KOPT-K1 (cell line): ENCODE results near the gene ARHGEF37.
"Not testable (repeated sequence)": the region's sequence is repeated elsewhere in the genome, so short reads cannot be mapped to it uniquely, and the experiment has no call there.

Experiments
- H3K27ac ChIP-seq: fragments of 200-600 bp; sonication (generic); 2 replicates; pipeline ENCODE4 v1.5.1; 2016; ENCODE audit warnings: antibody characterized with exemption, mild to moderate bottlenecking, low read depth, low read length; ENCODE audit not compliant: poor library complexity, severe bottlenecking
- H3K36me3 ChIP-seq: fragments of 200-600 bp; sonication (generic); 2 replicates; pipeline ENCODE4 v1.5.1; 2017; ENCODE audit warnings: antibody characterized with exemption, mild to moderate bottlenecking, low read length, moderate library complexity; ENCODE audit not compliant: insufficient read depth
- H3K9me3 ChIP-seq: fragments of 200-600 bp; sonication (generic); 2 replicates; pipeline ENCODE4 v1.5.1; 2017; ENCODE audit warnings: antibody characterized with exemption, low read length, mild to moderate bottlenecking; ENCODE audit not compliant: insufficient read depth, poor library complexity, severe bottlenecking

ARHGEF37 gene

DNA sequence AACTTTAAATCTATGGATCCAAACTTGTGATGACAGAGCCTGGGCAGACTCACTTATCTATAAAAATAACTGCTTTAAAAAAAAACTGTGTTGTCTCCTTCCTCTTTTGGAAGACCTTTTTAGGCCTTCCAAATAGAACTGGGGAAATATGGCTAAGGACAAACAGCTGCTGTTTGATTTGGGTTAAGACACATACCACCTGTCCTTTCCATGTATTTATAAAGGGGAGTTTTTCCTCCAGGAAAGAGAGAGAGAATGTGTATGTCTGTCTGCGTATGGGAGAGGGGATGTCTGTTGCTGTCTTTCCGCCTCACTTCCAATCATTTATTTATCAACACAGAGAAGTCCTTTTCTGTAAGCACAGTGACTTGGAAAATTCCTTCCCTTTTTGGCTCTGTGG is 2.8 kb downstream of the ARHGEF37 start:
- Histone ChIP-seq H3K36me3 (no peaks in the 10 kb centered on the region), H3K9me3 (no peaks in the 10 kb centered on the region), H3K27ac (no peak overlapping the region)

DNA sequence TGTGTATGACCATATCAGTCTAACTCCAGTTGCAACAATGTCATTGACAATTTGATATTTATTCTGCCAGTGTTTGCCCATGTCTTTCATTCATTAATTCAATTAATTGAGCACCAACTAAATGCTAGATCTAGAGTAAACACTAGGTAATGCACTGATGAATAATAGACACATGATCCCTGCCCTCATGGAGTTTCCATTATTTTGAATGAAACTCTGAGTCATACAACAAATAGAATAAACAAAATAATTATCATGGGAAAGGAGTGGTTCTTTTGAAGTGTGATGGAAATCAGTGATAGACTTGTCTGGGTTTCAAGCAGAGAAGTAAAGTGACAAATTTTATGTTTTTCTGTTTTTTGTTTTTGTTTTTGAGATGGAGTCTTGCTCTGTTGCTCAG is 4.6 kb downstream of the ARHGEF37 start:
- Histone ChIP-seq H3K9me3 (no peaks in the 10 kb centered on the region), H3K27ac (no peak overlapping the region), H3K36me3 (no peaks in the 10 kb centered on the region)

DNA sequence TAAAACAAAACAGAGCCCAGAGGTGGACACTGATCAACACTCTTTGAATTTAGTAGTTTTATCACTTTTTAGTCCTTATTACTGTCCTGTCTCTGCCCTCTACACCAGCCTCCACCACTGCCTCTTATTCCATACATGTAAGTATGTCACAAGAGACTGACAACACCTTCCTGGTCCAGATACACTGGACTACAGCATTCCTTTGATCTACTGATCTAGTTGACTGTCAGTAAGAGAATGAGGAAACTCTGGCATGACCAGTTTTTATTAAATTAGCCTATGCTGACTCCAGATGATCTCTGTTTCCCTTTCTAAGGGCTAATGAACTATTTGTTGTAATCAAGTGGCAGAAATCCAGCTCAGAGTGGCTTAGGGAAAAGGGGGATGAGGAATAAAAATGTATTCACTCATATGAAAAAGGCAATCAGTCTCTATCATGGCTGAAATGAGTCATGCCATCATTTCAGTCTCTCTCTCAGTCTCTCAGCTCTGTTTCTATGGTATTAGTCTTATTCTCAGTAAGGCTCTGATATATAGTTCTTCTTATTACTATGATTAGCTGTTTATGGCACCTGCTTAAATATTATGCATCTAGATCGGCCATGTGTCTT is 5.5 kb downstream of the ARHGEF37 start:
- H3K9me3 ChIP-seq: no peaks in the 10 kb centered on the region
- H3K36me3 ChIP-seq: no peaks in the 10 kb centered on the region
- H3K27ac ChIP-seq: no peak overlapping the region

DNA sequence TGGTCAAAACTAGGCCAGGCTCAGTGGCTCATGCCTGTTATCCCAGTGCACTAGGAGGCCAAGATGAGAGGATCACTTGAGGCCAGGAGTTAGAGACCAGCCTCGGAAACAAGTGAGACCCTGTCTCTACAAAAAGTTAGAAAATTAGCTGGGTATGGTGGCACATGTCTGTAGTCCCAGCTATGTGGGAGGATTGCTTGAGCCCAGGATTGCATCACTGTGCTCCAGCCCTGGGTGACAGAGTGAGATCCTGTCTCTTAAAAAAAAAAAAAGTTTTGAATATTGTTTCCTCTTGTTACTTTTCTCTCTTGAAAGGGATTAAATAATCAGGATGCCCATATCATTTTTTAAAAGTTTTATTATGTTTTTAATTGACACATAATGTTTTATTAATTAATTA is 7.6 kb downstream of the ARHGEF37 start:
- Histone ChIP-seq H3K27ac (no peak overlapping the region), H3K36me3 (no peaks in the 10 kb centered on the region)

DNA sequence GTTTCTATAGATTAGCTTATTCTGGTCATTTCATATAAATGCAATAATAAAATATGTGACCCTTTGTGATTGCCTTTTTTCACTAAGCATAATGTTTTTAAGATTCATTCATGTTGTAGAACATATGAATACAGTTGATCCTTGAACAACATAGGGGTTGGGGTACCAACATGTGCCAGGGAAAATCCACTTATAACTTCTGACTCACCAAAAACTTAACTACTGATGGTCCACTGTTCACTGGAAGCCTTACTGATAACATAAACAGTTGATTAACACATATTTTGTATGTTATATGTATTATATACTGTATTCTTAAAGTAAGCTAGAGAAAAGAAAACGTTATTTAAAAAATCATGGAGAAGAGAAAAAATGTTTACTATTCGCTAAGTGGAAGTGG is 12.1 kb downstream of the ARHGEF37 start:
- no peak overlapping the region for H3K27ac ChIP-seq
- no peaks in the 10 kb centered on the region for H3K9me3 ChIP-seq
- H3K36me3 ChIP-seq: no peaks in the 10 kb centered on the region

More for the DNA sequence above, 7.6 kb downstream of the ARHGEF37 start:
- no peaks in the 10 kb centered on the region for H3K9me3 ChIP-seq

DNA sequence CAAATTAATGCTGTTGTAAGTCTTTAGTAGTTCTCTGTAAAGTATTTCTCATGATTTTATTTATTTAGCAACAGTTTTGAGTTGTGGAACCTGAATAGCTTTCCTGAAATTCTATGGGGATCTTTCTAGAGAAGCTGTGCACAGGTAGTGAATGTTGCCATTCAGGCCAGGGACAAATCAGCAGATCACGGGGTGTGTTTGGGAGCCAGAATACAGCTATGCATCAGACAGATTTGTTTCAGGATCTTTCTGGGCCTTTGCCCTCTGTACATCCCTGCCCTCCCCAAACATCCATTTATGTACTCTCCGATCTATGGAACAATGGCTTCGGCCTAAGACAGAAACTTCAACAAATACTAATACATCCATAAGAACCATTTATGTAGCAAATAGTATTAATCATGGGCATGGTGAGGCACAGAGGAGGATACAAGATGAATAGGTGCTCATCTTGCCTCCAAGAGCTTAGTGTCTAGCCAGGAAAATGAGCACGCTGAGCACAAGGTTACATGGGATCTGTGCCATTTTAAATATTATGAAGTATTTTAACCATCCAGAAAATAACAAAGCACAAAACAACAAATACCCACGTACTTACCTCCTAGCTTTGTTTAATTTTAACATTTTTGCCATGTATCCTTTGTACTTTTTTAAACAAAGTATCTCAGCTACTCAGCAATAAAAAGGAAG is 13.1 kb downstream of the ARHGEF37 start:
- H3K9me3 ChIP-seq: no peaks in the 10 kb centered on the region
- no peaks in the 10 kb centered on the region for H3K36me3 ChIP-seq
- no peak overlapping the region for H3K27ac ChIP-seq

DNA sequence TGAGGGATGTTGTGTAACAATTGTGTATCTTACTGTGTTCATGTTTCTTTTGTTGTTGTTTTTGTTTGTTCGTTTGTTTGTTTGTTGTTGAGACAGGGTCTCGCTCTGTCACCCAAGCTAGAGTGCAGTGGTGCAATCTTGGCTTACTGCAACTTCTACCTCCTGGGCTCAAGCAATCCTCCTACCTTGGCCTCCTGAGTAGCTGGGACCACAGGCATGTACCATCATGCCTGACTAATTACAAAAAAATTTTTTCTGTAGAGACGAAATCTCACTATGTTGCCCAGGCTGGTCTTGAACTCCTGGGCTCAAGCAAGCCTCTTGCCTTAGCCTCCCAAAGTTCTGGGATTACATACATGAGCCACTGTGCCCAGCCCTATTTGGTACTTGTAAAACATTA is 13.8 kb downstream of the ARHGEF37 start:
- not testable (repeated sequence) for H3K9me3 ChIP-seq, H3K27ac ChIP-seq, H3K36me3 ChIP-seq

DNA sequence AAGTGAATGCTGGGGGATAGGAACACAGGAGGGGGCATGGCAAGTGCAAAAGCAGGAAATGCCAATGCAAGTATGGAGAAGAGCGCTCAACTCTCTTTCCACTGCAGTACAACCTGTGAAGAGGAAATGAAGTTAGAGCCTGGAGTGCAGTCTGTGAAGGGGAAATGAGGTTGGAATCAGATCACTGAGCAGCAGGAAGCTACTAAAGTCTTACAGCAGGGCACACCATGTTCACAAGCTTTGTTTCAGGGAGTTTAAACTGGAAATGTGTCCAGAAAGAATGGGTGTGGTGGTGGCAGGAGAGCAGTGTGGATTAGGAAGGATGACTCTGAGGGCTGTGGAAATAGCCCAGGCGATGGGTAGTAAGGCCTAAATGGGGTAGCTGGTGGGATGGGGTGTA is 15.4 kb downstream of the ARHGEF37 start:
- H3K27ac ChIP-seq: no peak overlapping the region
- H3K9me3 ChIP-seq: no peaks in the 10 kb centered on the region
- no peaks in the 10 kb centered on the region for H3K36me3 ChIP-seq

DNA sequence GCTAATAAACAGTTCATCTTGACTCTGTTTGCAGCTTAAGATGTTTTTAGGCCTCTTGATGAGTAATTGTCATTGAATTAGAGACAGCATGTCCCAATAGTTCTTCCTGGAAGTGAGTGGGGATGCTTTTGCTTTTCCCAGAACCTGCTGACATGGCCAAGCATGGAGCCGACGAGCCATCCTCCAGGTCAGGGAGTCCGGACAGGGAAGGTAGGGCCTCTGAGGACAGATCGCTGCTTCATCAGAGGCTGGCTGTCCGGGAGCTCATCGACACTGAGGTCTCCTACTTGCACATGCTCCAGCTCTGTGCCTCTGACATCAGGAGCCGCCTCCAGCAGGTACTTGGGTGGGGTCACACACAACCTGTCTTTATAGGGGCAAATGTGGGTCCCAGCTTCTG is 16.3 kb downstream of the ARHGEF37 start:
- no peaks in the 10 kb centered on the region for H3K9me3 ChIP-seq
- no peaks in the 10 kb centered on the region for H3K36me3 ChIP-seq
- no peak overlapping the region for H3K27ac ChIP-seq

DNA sequence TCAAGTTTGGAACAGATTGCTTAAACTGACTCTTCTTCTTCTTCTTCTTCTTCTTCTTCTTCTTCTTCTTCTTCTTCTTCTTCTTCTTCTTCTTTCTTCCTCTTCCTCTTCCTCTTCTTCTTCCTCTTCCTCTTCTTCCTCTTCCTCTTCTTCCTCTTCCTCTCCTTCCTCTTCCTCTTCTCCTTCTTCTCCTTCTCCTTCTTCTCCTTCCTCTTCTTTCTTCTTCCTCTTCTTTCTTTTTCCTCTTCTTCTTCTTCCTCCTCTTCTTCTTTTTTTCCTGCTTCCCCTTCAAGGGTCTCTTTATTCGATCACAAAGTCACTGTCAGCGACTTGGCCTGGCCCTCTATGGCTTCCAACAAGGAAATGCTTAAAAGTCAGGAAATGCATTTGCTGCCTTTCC is 16.9 kb downstream of the ARHGEF37 start:
- not testable (repeated sequence) for H3K9me3 ChIP-seq, H3K36me3 ChIP-seq, H3K27ac ChIP-seq

DNA sequence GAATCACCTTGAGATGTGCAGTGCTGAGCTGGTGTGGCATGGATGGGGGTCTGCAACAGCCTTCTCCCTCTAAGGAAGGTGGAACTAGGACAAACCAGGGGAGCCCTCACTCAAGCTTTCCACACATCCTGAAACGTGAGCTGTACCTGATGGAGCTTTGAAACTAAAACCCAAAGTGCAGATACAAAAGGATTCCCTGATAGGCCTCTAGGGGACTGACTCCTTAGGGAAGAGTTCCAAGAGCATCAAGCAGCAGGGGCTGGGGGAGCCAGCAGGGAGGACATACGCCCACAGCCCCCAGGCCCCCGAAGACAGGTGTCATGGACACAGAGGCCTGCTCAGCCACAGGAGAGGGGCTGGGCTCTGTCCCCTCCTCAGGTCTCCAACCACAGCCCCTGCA is 17.7 kb downstream of the ARHGEF37 start:
- no peaks in the 10 kb centered on the region for H3K36me3 ChIP-seq
- H3K9me3 ChIP-seq: no peaks in the 10 kb centered on the region
- H3K27ac ChIP-seq: no peak overlapping the region

DNA sequence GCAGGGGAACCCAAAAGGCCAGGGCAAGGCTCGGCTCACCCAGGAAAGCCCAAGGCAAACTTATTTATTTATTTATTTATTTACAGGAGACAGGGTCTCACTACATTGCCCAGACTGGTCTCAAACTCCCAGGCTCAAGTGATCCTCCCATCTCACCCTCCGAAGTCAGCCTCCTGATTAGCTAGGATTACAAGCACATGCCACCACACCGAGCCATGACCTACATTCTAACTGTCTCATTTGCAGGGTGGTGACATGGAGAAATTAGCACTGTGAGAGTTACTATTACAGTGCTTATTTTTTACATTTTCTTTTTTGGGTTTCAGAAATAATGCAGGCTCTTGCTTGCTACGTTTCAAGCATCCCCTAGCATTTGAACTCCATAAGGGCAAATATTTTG is 18.1 kb downstream of the ARHGEF37 start:
- Histone ChIP-seq H3K36me3 (no peaks in the 10 kb centered on the region), H3K27ac (no peak overlapping the region), H3K9me3 (no peaks in the 10 kb centered on the region)

DNA sequence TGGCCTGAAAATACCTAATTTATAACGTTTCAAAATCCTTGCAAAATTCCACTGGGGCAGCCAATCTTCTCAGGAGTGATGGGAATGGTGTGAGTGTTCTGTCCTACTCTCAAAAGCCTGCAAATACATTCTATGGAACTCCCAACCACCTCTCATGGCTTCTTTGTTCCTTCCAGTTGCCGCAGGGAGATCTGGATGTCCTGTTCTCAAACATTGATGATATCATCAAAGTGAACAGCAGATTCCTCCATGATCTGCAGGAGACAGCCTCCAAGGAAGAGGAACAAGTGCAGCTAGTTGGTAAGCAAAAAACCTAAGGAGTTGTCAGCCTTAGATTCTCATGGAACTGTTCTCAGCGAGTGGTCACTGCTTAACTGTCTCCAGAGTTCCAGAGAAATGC is 19.6 kb downstream of the ARHGEF37 start:
- no peak overlapping the region for H3K27ac ChIP-seq

DNA sequence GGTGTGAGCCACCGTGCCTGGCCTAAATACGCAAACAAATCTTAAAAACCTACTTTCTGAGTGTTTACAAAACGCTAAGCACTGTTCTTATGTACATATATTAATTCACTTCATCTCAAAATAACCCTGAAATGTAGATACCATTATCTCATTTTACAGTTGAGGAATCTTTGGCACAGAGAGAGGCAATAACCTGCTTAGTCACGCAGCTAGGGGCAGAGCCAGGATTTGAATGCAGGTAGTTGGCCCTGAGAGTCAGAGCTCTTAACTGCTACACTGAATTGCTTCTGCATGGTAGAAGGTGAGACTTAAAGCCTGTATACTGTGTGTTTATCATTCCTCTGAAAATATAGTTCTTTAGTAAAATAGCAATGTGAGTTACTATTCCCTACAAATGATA is 21.9 kb downstream of the ARHGEF37 start:
- H3K36me3 ChIP-seq: no peaks in the 10 kb centered on the region
- H3K9me3 ChIP-seq: no peaks in the 10 kb centered on the region
- H3K27ac ChIP-seq: no peak overlapping the region

More for the DNA sequence above, 19.6 kb downstream of the ARHGEF37 start:
- no peaks in the 10 kb centered on the region for H3K36me3 ChIP-seq
- H3K9me3 ChIP-seq: no peaks in the 10 kb centered on the region

DNA sequence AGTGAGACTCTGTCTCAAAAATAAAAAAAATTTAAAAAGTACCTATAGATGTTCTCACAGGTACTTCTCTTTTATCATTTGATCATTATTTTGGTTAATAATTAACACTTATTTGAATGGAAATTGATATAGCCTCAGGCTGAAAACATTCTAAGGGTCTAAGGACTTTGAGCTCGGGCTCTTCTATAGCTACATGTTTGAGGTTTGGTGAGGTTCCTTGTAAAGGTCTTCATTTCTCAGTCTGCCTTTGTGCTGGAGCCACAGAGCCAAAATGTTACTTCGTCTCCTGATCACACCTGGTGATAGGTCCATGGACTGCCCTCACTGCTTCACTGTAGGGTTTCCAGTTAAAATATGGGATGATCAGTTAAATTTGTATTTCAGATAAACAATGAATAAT is 22.6 kb downstream of the ARHGEF37 start:
- Histone ChIP-seq H3K27ac (no peak overlapping the region), H3K36me3 (no peaks in the 10 kb centered on the region), H3K9me3 (no peaks in the 10 kb centered on the region)

DNA sequence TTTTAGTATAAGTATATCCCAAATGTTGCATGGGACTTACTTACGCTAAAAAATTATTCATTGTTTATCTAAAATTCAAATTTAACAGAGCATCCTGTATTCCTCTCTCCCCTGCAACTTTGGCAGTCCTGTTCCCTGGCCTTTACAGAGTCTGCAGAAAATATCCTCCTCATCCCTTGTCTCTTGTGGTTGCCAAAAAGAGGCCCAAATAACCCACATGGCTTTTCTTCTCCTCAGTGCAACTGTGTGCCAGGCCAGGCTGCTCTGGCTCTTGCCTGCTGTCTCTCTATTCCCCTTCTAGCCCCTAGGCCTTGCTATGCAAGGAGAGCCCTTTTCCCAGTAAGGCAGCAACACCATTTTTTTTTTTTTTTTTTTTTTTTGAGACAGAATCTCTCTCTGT is 23.0 kb downstream of the ARHGEF37 start:
- H3K36me3 ChIP-seq: no peaks in the 10 kb centered on the region
- no peak overlapping the region for H3K27ac ChIP-seq
- H3K9me3 ChIP-seq: no peaks in the 10 kb centered on the region
